HG03095 (cell line): Measurements from ENCODE around the gene UGCG.
"Not testable (repeated sequence)": the region's sequence is repeated elsewhere in the genome, so short reads cannot be mapped to it uniquely, and the experiment has no call there.

ENCODE experiments used
- ATAC-seq: cut with Tn5 transposase; IDR thresholded peaks from one replicate; pipeline ENCODE4 v1.9.1; 2021; ENCODE audit warnings: moderate library complexity; ENCODE audit not compliant: unreplicated experiment

The UGCG gene

DNA sequence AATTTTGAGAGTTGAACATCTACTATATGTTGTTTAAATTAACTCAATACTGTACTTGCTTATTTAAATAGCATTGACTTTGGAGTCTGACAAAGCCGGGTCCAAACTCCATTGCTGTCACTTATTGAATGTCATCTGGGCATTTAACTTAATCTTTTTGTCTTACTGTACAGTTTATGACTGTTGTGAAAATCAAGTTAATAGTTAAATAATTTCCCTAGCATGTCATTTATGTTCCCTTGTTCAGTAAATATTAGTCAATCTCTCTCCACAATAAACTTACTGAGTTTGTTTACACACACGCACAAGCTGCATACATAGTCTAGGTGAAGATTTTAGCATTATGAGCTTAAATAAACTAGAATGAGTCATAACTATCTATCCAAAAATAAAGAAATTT, 6.3 kb upstream of the UGCG start:
- ATAC-seq = no peak

DNA sequence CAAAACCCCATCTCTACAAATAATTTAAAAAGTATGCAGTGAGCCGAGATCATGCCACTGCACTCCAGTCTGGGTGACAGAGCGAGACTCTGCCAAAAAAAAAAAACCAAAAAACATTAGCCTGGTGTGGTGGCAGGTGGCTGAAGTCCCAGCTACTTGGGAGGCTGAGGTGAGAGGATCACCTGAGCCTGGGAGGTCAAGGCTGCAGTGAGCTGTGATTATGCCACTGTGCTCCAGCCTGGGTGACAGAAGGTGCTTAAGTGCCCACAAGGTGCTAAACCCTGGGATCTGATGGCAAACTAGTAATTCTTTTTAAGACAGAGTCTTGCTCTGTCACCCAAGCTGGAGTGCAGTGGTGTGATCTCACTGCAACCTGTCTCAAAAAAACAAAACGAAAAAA, 5.7 kb upstream of the UGCG start:
- ATAC-seq = not testable (repeated sequence)

GRCh38 chr9:111891910-111892499, 4.6 kb upstream of the UGCG start:
- ATAC-seq = no peak

DNA sequence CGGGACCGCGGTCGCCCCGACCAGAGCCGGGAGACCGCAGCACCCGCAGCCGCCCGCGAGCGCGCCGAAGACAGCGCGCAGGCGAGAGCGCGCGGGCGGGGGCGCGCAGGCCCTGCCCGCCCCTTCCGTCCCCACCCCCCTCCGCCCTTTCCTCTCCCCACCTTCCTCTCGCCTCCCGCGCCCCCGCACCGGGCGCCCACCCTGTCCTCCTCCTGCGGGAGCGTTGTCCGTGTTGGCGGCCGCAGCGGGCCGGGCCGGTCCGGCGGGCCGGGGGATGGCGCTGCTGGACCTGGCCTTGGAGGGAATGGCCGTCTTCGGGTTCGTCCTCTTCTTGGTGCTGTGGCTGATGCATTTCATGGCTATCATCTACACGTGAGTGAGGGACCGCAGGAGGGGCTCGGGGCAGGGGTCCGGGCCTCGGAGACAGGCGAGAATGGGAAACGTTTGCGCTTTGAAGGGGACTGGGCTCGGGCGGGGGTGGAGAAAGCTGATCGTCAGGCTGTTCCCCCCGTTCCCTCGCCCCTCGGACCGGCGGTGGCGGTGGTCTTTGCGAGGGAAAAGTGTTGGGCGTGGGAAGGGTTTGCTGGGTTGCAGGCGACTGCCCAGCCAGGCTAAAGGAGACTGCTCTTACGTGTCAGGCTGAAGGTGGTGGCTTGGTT, 457 bp downstream of the UGCG start:
- peak; percentile 35 for ATAC-seq

GRCh38 chr9:111897601-111898137, 1.1 kb downstream of the UGCG start:
- ATAC-seq = no peak

DNA sequence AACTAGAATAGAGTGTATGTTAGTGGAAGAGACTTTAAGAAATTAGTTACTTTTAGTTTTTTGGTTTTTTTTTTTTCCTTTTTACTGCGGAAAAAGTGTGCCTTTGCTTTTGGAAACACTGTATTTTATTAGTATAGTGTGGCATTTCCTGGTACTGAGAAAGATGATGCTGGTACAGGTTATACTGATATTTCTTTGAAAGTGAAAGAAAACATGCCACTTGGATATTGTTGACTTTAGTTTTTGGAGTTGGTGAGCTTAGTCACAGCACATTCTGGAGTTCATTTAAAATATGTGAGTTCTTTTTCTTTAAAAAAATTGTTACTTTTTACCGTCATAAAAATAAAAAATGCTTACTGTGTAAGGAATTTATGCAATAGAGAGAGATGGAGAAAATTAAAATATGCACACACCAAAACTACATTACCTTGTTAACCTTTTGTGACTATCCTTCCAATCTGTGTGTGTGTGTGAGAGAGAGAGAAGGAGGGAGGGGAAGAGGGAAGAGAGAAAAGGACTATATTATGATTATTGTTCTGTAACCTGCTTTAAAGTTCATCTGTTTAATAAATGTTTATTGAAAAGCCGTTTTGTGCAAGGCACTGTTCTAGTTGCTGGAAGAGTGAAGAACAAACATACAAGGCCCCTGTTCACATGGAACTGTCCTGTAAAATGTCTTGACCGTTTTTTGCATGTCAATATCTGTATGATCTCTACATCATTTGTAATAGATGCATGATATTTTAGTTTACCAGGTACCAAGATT, 1.9 kb downstream of the UGCG start:
- ATAC-seq = no peak

DNA sequence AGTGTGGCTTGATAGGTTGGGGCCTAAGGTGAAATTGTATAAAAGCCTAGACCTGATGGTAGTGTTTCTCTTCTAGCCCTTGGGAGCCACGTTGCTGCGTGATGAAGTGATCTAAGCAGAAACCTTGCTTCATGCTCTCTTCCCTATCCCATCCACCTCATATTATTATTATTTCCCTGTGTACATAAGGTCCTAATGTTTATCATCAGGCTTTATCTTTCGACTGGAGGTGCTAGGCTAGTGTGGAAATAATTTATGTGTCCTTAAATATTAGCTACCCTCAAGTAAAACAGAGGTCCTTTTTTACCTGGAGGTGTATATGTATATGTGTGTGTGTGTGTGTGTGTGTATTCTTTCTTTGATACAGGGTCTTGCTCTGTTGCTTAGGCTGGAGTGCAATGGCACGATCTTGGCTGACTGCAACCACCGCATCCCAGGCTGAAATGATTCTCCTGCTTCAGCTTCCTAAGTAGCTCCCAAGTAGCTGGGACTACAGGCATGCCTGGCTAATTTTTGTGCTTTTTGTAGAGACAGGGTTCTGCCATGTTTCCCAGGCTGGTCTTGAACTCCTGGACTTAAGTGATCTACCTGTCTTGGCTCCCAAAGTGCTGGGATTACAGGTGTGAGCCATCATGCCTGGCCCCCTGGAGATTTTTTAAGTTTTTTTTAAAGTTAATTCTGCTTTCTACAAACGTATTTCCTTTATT, 3.7 kb downstream of the UGCG start:
- ATAC-seq = no peak

DNA sequence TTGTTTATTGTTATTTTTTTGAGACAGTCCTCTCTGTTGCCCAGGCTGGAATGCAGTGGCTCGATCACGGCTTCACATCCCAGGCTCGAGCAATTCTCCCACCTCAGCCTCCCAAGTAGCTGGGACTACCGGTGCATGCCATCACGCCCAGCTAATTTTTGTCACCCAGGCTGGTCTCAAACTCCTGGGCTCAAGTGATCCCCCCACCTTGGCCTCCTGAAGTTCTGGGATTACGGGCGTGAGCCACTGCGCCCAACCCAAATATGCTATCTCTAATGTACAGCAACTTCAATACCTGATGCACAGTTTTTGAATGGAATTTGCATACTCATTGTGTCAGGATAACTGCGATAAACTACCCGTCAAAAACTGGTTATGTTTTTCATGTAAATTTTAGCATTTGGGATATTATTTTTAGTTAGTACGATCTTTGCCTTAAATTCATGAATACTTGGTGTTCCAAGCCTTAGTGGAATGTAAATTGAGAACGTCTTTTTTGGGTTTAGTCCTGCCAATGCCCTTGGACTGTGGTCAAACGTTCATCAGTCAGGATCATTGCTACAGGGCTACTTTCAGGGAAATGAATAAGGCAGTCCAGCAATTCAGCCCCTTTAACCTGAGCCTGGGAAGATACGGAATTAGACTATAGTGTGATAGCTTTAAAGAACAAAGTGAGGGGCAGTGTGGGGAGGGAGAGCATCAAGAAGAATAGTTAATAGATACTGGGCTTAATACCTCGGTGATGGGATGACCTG, 4.4 kb downstream of the UGCG start:
- no peak for ATAC-seq

DNA sequence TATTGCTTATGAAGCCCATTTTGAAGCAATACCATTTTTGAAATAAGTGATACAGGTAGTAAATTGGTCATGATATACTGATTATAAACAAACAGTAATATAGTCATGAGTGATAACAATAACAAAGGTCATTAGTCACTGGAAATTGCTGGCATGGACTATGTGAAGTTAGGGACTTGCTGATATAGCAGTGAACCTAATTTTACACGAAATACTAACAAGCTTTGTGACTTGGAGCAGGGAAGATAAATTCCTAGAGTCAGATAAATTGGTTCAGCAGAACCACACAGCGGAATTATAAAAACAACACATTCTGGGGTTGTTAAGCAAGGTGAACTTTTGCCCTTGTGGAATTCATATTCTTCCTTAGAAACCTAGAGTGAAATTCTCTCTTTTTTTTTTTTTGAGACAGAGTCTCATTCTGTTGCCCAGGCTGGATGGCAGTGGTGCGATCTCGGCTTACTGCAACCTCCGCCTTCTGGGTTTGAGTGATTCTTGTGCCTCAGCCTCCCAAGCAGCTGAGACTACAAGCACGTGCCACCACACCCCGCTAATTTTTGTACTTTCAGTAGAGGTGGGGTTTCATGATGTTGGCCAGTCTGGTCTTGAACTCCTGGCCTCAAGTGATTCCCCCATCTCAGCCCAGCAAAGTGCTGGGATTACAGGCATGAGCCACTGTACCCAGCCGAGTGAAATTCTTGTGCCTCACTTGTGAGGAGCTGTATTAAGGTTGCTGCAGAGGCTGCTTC, 6.0 kb downstream of the UGCG start:
- no peak for ATAC-seq

DNA sequence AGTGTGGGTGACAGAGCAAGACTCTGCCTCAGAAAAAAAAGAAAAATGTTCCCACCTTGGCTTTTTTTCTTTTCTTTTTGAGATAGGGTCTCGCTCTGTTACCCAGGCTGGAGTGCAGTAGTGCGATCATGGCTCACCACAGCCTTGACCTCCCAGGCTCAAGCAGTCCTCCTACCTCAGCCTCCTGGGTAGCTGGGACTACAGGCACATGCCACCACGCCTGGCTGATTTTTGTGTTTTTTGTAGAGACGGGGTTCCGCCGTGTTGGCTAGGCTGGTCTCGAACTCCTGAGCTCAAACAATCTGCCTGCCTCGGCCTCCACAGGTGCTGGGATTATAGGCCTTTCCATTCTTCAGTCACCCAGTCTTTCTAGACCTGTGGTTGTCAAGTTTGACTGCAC, 6.9 kb downstream of the UGCG start:
- not testable (repeated sequence) for ATAC-seq

GRCh38 chr9:111904026-111904425, 7.4 kb downstream of the UGCG start:
- no peak for ATAC-seq

- ATAC-seq = no peak
Observed at GRCh38 chr9:111904891-111905291, 8.3 kb downstream of the UGCG start.

DNA sequence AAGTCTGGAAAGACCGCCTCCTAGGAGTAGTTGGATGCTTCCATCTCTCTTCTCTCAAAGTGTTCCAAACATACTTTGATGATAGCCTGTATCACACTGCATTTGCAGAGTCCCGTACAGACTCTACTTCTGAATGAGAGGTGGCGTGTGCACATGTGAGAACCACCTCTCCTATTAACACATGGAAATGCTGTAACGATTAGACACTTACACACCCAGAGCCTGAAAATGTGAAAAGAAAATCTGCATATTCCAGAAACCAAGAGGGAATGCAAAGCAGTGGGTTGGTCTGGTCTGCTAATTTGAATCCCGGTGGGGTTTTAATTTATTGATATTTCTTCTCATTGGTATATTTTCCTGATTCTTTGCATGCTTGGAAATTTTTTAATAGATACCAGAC, 10.5 kb downstream of the UGCG start:
- no peak for ATAC-seq

- ATAC-seq = peak; percentile 47
Observed at GRCh38 chr9:111909444-111909843, 12.8 kb downstream of the UGCG start.

GRCh38 chr9:111910428-111910827, 13.8 kb downstream of the UGCG start:
- ATAC-seq = no peak

DNA sequence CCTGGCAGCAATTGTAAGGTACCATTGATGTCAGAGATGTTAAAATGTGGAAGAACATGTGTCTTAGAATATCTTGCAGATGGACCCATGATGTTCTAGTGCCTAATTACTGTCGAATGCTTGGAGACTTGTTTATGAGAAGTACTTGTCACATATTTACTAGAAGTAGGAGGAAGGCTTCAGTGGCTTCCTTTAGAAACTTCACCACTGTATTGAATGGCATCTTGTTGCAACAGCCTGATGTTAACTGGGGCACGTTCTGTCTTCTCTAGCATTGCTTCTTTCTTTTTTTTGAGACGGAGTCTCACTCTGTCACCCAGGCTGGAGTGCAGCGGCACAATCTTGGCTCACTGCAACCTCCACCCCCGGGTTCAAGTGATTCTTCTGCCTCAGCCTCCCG, 16.5 kb downstream of the UGCG start:
- ATAC-seq = no peak

GRCh38 chr9:111914749-111915424, 18.3 kb downstream of the UGCG start:
- no peak for ATAC-seq

DNA sequence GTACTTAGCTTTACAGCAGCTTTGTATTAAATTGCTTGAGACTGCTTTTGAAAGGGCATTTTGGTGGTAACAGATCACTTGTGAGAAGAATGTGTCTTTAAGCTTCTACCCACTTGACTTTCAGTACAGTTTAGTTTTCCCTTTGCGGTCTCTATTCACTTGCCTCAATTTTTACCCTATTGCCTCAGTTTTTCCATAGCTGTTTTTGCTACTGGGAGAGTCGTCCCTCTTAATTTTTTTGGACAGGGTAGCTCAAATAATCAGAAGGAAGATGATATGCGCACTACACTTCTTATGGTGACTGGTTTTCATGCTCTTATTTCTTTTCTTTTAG, 18.8 kb downstream of the UGCG start:
- ATAC-seq = no peak

DNA sequence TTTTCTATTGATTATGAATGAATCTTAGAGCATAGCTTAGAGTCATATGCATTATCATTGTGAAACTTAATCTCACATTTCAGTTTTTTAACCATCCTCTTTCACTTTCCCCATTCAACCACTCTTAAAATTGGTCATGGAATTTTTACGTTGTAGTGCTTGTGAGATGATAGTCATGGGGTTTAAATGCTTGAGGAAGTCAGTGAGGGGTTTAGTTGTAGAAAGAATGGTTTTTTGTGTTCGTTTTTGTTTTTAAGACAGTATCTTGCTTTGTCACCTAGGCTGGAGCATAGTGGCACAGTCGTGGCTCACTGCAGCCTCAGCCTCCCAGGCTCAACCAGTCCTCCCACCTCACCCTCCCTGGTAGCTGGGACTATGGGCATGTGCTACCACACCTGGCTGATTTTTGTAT, 19.6 kb downstream of the UGCG start:
- ATAC-seq = peak; percentile 49

- no peak for ATAC-seq
Observed at GRCh38 chr9:111917201-111917600, 20.6 kb downstream of the UGCG start.
